H1 (cell line): ENCODE measurements around the gene COPS7A. TPM values are rescaled to one million over a fixed set of nuclear protein-coding genes. Genes with fewer than 3 reads are reported as not detected.

Source experiments
- EP300 ChIP-seq, 2 experiments: IDR thresholded peaks; 1 replicate in 1 of 2; 2 replicates in 1 of 2; pipeline ENCODE4 v1.6.1; 2011 to 2012; ENCODE audit warnings: low read depth in 2 of 2, low read length in 2 of 2, mild to moderate bottlenecking in 2 of 2, borderline replicate concordance in 1 of 2, inconsistent platforms in 1 of 2, moderate library complexity in 1 of 2
- KDM1A ChIP-seq: fragments of 200-600, 300-600 bp; sonication (generic); IDR thresholded peaks from 2 replicates; pipeline ENCODE4 v1.7.1; 2016; ENCODE audit warnings: mild to moderate bottlenecking, low read length, borderline replicate concordance
- KDM5A ChIP-seq: fragments of 200-600 bp; IDR thresholded peaks from 2 replicates; pipeline ENCODE4 v1.7.1; 2012; ENCODE audit warnings: mild to moderate bottlenecking, low read length, inconsistent platforms, mixed read lengths
- MAFK ChIP-seq: IDR thresholded peaks from 2 replicates; pipeline ENCODE4 v1.6.1; 2012; ENCODE audit warnings: low read depth, mild to moderate bottlenecking, improper control_type of control experiment, low read length
- RFX5 ChIP-seq: IDR thresholded peaks from 2 replicates; pipeline ENCODE4 v1.6.1; 2011; ENCODE audit warnings: low read depth, low read length, improper control_type of control experiment, borderline replicate concordance
- SAP30 ChIP-seq: fragments of 300-600 bp; sonication (generic); IDR thresholded peaks from 2 replicates; pipeline ENCODE4 v1.7.1; 2012; ENCODE audit warnings: low read length, moderate library complexity, mild to moderate bottlenecking, inconsistent platforms; ENCODE audit not compliant: insufficient read depth, insufficient replicate concordance
- SP1 ChIP-seq: IDR thresholded peaks from 2 replicates; pipeline ENCODE4 v1.6.1; 2011; ENCODE audit warnings: low read depth, low read length
- polyA plus RNA-seq, 7 experiments: library from polyadenylated mRNA; depleted of rRNA in 3 of 7; stranded (reverse) in 5 of 7; unstranded in 2 of 7; fragments of >200 nt in 5 of 7; fragments of 200-250 nt in 2 of 7; gene quantifications; 1 replicate in 5 of 7; 2 replicates in 1 of 7; 4 replicates in 1 of 7; pipeline versions ENCODE4 v1.2.1 to v1.2.3, GENCODE V29; 2011 to 2013; ENCODE audit warnings: missing spikeins in 2 of 7, mixed read lengths in 2 of 7
- total RNA-seq: library from RNA; stranded (reverse); fragmentation: NEBNext Ultra II Directional; extraction: Animal tissue kit (Norgen Biotek cat#: 25700); gene quantifications from 2 replicates; pipeline ENCODE4 v1.2.1, GENCODE V29; 2021
- TF ChIP-seq, protein P1 (sequence below): fragments of 300-600 bp; sonication (generic); IDR thresholded peaks from 2 replicates; pipeline ENCODE4 v1.7.1; 2012; ENCODE audit warnings: low read length, moderate library complexity, mild to moderate bottlenecking, inconsistent platforms; ENCODE audit not compliant: insufficient replicate concordance

The COPS7A gene
- total and polyA plus RNA-seq, 2 of the 8 experiments (the other 6 are each of a cell fraction or from before 2014, with no cell fraction given): 44.5 to 95.9 TPM

DNA sequence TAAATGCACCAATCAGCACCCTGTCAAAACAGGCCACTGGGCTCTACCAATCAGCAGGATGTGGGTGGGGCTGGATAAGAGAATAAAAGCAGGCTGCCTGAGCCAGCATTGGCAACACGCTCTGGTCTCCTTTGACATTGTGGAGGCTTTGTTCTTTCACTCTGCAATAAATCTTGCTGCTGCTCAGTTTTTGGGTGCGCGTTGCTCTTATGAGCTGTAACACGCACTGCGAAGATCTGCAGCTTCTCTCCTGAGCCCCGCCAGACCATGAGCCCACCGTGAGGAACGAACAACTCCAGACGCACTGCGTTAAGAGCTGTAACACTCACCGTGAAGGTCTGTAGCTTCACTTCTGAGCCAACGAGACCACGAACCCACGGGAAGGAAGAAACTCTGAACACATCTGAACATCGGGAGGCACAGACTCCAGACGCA lies 14.9 kb upstream of the COPS7A start (continued):
- TF ChIP-seq, protein P1, sequence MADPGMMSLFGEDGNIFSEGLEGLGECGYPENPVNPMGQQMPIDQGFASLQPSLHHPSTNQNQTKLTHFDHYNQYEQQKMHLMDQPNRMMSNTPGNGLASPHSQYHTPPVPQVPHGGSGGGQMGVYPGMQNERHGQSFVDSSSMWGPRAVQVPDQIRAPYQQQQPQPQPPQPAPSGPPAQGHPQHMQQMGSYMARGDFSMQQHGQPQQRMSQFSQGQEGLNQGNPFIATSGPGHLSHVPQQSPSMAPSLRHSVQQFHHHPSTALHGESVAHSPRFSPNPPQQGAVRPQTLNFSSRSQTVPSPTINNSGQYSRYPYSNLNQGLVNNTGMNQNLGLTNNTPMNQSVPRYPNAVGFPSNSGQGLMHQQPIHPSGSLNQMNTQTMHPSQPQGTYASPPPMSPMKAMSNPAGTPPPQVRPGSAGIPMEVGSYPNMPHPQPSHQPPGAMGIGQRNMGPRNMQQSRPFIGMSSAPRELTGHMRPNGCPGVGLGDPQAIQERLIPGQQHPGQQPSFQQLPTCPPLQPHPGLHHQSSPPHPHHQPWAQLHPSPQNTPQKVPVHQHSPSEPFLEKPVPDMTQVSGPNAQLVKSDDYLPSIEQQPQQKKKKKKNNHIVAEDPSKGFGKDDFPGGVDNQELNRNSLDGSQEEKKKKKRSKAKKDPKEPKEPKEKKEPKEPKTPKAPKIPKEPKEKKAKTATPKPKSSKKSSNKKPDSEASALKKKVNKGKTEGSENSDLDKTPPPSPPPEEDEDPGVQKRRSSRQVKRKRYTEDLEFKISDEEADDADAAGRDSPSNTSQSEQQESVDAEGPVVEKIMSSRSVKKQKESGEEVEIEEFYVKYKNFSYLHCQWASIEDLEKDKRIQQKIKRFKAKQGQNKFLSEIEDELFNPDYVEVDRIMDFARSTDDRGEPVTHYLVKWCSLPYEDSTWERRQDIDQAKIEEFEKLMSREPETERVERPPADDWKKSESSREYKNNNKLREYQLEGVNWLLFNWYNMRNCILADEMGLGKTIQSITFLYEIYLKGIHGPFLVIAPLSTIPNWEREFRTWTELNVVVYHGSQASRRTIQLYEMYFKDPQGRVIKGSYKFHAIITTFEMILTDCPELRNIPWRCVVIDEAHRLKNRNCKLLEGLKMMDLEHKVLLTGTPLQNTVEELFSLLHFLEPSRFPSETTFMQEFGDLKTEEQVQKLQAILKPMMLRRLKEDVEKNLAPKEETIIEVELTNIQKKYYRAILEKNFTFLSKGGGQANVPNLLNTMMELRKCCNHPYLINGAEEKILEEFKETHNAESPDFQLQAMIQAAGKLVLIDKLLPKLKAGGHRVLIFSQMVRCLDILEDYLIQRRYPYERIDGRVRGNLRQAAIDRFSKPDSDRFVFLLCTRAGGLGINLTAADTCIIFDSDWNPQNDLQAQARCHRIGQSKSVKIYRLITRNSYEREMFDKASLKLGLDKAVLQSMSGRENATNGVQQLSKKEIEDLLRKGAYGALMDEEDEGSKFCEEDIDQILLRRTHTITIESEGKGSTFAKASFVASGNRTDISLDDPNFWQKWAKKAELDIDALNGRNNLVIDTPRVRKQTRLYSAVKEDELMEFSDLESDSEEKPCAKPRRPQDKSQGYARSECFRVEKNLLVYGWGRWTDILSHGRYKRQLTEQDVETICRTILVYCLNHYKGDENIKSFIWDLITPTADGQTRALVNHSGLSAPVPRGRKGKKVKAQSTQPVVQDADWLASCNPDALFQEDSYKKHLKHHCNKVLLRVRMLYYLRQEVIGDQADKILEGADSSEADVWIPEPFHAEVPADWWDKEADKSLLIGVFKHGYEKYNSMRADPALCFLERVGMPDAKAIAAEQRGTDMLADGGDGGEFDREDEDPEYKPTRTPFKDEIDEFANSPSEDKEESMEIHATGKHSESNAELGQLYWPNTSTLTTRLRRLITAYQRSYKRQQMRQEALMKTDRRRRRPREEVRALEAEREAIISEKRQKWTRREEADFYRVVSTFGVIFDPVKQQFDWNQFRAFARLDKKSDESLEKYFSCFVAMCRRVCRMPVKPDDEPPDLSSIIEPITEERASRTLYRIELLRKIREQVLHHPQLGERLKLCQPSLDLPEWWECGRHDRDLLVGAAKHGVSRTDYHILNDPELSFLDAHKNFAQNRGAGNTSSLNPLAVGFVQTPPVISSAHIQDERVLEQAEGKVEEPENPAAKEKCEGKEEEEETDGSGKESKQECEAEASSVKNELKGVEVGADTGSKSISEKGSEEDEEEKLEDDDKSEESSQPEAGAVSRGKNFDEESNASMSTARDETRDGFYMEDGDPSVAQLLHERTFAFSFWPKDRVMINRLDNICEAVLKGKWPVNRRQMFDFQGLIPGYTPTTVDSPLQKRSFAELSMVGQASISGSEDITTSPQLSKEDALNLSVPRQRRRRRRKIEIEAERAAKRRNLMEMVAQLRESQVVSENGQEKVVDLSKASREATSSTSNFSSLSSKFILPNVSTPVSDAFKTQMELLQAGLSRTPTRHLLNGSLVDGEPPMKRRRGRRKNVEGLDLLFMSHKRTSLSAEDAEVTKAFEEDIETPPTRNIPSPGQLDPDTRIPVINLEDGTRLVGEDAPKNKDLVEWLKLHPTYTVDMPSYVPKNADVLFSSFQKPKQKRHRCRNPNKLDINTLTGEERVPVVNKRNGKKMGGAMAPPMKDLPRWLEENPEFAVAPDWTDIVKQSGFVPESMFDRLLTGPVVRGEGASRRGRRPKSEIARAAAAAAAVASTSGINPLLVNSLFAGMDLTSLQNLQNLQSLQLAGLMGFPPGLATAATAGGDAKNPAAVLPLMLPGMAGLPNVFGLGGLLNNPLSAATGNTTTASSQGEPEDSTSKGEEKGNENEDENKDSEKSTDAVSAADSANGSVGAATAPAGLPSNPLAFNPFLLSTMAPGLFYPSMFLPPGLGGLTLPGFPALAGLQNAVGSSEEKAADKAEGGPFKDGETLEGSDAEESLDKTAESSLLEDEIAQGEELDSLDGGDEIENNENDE: no peak
- no peak for TF ChIP-seq KDM1A
- TF ChIP-seq RFX5: no peak
- TF ChIP-seq MAFK: no peak
- TF ChIP-seq KDM5A: no peak
- no peak for TF ChIP-seq EP300 (IDR thresholded peaks at IDR 0.05; ENCODE audit: borderline replicate concordance in 1 of 2, low read depth in 2 of 2, low read length in 2 of 2)
- TF ChIP-seq SAP30: no peak
- TF ChIP-seq SP1: no peak
